Measurements from ENCODE around the gene CACNG3. TPM values are rescaled to one million over a fixed set of nuclear protein-coding genes. Genes with fewer than 3 reads are reported as not detected.

CACNG3 gene
- total RNA-seq, 1 experiment from 2014 or later = not detected

DNA sequence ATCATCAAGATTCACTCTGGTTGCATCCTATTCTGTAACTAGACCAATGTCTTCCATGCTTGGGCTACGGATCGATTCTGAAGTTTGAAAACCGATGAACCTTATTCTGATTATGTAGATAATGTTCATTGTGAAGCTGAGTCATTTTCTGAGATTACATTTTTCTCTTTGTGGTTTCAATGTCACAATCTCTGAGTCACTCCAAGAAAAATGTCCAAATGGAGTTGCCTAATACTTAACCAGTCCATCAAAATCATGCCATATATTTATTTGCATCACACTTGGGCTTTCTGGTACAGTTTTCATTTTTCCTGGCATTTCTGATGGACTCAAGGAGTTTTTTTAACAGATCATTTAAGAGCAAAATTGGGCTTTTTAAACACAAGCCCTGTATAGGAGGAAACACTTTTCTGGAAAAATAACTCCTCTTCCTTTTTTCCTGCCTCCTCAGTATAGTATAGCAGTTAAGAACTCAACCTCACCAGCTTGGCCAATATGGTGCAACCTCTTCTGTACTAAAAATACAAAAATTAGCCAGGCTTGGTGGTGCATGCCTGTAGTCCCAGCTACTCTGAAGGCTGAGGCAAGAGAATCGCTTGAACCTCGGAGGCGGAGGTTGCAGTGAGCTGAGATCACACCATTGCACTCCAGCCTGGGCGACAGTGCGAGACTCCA is 17.5 kb downstream of the CACNG3 start:
- Histone ChIP-seq H3K9me3 (ENCODE audit: insufficient read depth, low read depth) (no peaks in the 10 kb centered on the region; the same call in 1 of the 2 replicates), H3K9me2 (ENCODE audit: insufficient read depth) (no peaks in the 10 kb centered on the region), H2AFZ (no peak overlapping the region), H3K4me1 (replicated peaks; ENCODE audit: insufficient read depth) (no peaks in the 10 kb centered on the region), H3K27me3 (ENCODE audit: insufficient read depth, low read depth) (peaks cover 16% of the 10 kb centered on the region), H3K36me3 (ENCODE audit: low read depth) (no peaks in the 10 kb centered on the region), H4K20me1 (ENCODE audit: insufficient read depth) (no peaks in the 10 kb centered on the region), H3K4me2 (0 out of 2 replicates have a peak overlapping the region, but pooled peaks have one; percentile 10), H3K79me2 (ENCODE audit: low read depth) (no peaks in the 10 kb centered on the region), H3K4me3 (no peak overlapping the region), H3K27ac (no peak overlapping the region), H3F3A (ENCODE audit: insufficient read depth, low read depth) (no peaks in the 10 kb centered on the region)
- ChIA-PET CTCF (no interaction called here), POLR2A (ENCODE audit: unreplicated experiment) (no interaction called here)
- TF ChIP-seq, protein P1, sequence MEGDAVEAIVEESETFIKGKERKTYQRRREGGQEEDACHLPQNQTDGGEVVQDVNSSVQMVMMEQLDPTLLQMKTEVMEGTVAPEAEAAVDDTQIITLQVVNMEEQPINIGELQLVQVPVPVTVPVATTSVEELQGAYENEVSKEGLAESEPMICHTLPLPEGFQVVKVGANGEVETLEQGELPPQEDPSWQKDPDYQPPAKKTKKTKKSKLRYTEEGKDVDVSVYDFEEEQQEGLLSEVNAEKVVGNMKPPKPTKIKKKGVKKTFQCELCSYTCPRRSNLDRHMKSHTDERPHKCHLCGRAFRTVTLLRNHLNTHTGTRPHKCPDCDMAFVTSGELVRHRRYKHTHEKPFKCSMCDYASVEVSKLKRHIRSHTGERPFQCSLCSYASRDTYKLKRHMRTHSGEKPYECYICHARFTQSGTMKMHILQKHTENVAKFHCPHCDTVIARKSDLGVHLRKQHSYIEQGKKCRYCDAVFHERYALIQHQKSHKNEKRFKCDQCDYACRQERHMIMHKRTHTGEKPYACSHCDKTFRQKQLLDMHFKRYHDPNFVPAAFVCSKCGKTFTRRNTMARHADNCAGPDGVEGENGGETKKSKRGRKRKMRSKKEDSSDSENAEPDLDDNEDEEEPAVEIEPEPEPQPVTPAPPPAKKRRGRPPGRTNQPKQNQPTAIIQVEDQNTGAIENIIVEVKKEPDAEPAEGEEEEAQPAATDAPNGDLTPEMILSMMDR (conservative IDR thresholded peaks at IDR 0.05) = no peak
- TF ChIP-seq EZH2 (IDR thresholded peaks at IDR 0.05; ENCODE audit: low read depth) = no peak
- peak in 1 of 2 experiments; percentile 63 for DNase-seq
- BruUV-seq (replicated peaks) = no TSS peak
- intact Hi-C loops (cut with micrococcal nuclease; ENCODE audit: unreplicated experiment) = no loop called here

DNA sequence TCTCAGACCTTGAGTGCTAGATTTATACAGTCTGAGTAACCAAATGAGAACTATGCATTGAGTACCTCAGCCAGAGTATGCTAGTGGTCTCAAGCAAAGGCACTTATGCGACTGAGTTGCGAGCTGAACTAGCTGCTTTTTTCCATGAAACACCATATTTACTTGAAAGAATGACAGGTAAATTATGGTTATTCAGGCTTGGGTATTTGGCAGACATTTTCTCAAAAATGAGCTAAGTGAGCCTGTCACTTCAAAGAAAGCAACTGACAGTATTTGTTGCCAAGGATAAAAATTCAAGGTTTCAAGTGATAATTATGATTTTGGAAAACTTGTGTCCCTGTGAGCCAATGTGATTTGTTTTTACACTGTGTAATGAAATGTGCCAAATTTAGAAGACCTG is 19.3 kb downstream of the CACNG3 start:
- intact Hi-C loops (cut with micrococcal nuclease; ENCODE audit: unreplicated experiment) = no loop called here
- no peaks in the 10 kb centered on the region for H3K36me3 ChIP-seq (ENCODE audit: low read depth)
- no peaks in the 10 kb centered on the region for H3K9me2 ChIP-seq (ENCODE audit: insufficient read depth)
- H3K4me2 ChIP-seq = no peak overlapping the region
- BruUV-seq (replicated peaks) = no TSS peak
- ChIA-PET POLR2A (ENCODE audit: unreplicated experiment) (no interaction called here), CTCF (no interaction called here)
- no peak overlapping the region for H3K27ac ChIP-seq
- H3K4me1 ChIP-seq (replicated peaks; ENCODE audit: insufficient read depth) = no peaks in the 10 kb centered on the region
- no peaks in the 10 kb centered on the region for H4K20me1 ChIP-seq (ENCODE audit: insufficient read depth)
- H3K9me3 ChIP-seq (ENCODE audit: insufficient read depth, low read depth) = no peaks in the 10 kb centered on the region; the same call in 1 of the 2 replicates
- no peaks in the 10 kb centered on the region for H3F3A ChIP-seq (ENCODE audit: insufficient read depth, low read depth)
- no peak for TF ChIP-seq EZH2 (IDR thresholded peaks at IDR 0.05; ENCODE audit: low read depth)
- TF ChIP-seq, protein P1 (conservative IDR thresholded peaks at IDR 0.05) = no peak
- H3K79me2 ChIP-seq (ENCODE audit: low read depth) = no peaks in the 10 kb centered on the region
- no peak overlapping the region for H3K4me3 ChIP-seq
- peaks cover 21% of the 10 kb centered on the region for H3K27me3 ChIP-seq (ENCODE audit: insufficient read depth, low read depth)
- H2AFZ ChIP-seq = no peak overlapping the region
- no peak for DNase-seq

DNA sequence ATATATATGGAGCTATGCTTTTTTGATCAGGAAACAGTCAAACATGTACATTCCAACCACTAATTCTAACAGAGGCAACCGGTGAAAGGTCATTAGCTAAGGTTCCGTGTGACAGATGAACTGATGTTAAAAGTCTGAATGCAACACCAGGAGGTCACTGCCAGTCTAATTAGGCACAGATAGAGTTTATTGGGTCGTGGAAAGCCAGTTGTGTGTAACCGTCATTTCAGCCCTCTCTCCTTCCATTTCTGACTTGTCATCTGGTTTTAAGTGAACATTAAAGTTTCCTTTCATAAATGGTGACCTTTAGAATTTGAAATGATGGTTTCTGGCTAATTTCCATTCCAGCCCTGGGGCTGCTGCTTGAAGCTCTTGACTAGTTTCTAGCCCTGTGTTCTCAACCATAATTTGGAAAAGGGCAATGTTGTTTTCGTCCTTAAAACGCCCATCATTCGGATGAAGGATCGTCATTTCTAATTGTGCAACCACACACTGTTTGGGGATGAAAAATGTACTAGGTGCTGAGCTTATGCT is 23.9 kb downstream of the CACNG3 start:
- TF ChIP-seq, protein P1 (conservative IDR thresholded peaks at IDR 0.05) = no peak
- no peak for TF ChIP-seq EZH2 (IDR thresholded peaks at IDR 0.05; ENCODE audit: low read depth)
- Histone ChIP-seq H3F3A (ENCODE audit: insufficient read depth, low read depth) (no peaks in the 10 kb centered on the region), H3K4me1 (replicated peaks; ENCODE audit: insufficient read depth) (no peaks in the 10 kb centered on the region), H2AFZ (no peak overlapping the region), H3K9me2 (ENCODE audit: insufficient read depth) (no peaks in the 10 kb centered on the region), H3K36me3 (ENCODE audit: low read depth) (no peaks in the 10 kb centered on the region), H3K4me3 (no peak overlapping the region), H3K79me2 (ENCODE audit: low read depth) (no peaks in the 10 kb centered on the region), H3K9me3 (ENCODE audit: insufficient read depth, low read depth) (no peaks in the 10 kb centered on the region), H3K4me2 (no peak overlapping the region), H4K20me1 (ENCODE audit: insufficient read depth) (no peaks in the 10 kb centered on the region), H3K27me3 (ENCODE audit: insufficient read depth, low read depth) (peaks cover 61% of the 10 kb centered on the region), H3K27ac (no peak overlapping the region)
- intact Hi-C loops (cut with micrococcal nuclease; ENCODE audit: unreplicated experiment) = no loop called here
- POLR2A ChIA-PET (ENCODE audit: unreplicated experiment) = no interaction called here
- CTCF ChIA-PET = no interaction called here
- no TSS peak for BruUV-seq (replicated peaks)
- no peak for DNase-seq

Data from PC-9 (cell line).